GM18868 (cell line): Measurements from ENCODE around the gene UHRF1.
"Not testable (repeated sequence)": the region's sequence is repeated elsewhere in the genome, so short reads cannot be mapped to it uniquely, and the experiment has no call there.

Experiments used
- ATAC-seq: cut with Tn5 transposase; IDR thresholded peaks from one replicate; pipeline ENCODE4 v1.9.1; 2021; ENCODE audit warnings: mild to moderate bottlenecking, moderate library complexity; ENCODE audit not compliant: unreplicated experiment

The UHRF1 gene

DNA sequence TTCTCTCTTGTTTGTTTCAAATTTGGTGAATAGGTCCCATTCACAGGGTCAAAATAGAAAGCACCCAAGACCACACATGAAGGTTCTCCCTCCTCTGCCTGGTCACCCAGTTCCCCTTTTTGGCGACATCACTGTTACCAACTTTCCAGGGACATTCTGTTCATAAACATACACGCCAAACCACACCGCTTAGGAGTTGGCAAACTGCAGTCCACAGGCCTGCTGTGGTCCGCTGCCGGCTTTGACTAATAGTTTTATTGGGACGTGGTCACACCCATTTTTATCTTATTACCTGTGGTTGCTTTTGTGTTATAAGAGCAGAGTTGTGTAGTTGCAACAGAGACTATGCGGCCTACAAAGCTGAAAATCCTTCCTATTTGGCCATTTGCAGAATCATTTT lies 24.2 kb downstream of the UHRF1 start:
- no peak for ATAC-seq

DNA sequence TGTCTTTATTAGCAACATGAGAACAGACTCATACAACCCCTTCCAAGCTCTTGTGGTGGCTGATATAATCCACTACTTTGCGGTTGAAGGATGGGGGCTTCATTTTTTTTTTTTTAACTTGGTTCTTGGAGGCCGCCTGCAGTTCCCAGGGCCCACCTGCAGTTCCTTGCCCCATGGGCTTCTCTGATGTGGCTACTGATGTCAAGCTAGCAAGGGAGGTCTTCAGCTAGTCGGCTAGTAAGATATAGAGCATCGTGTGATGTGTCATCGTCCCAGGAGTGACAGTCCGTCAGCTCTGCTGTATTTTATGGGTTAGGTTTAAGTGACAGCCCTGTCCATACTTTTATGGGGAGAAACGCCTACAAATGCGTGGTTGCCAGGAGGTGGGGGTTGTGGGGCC lies 26.1 kb downstream of the UHRF1 start:
- no peak for ATAC-seq

DNA sequence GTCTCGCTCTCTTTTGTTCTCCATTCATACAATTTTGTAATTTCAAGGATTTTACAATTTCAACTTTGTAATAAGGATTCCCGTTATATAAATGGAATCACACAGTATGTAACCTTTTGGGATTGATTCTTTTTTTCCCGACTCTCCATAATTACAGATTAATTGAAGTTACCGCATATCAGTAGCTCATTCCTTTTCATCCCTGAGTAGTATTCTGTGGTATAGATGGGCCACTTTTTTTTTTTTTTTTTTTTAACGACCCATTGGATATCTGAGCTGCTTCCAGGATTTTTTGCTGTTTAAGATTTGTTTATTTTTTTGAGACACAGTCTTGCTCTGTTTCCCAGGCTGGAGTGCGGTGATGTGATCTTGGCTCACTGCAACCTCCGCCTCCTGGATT lies 27.8 kb downstream of the UHRF1 start:
- no peak for ATAC-seq

DNA sequence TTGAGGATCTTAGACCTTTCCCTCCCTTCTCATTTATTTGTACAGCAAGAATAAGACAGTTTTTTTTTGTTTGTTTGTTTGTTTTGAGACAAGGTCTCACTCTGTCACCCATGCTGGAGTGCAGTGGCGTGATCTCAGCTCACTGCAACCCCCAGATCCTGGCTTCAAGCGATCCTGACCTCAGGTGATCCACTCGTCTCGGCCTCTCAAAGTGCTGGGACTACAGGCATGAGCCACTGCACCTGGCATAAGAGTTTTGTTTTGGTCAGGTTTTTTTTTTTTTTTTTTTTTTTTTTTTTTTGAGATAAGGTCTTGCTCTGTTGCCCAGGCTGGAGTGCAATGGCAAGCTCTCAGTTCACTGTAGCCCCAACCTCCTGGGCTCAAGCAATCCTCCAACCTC lies 29.2 kb downstream of the UHRF1 start:
- not testable (repeated sequence) for ATAC-seq

DNA sequence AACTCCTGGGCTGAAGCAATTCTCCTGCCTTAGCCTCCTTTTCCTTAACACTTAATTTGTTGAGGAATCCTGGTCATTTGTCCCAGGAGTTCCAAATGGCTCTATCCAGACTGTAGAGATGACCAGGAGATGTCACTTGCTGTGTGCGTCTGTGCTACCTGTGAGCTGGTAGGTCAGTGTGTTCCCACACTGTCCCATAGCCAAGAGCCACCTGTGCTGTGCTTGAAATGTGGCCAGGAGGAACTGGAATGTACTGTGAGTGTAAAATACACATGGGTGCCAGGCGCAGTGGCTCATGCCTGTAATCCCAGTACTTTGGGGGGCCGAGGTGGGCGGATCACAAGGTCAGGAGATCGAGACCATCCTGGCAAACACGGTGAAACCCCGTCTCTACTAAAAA lies 30.2 kb downstream of the UHRF1 start:
- ATAC-seq = no peak

DNA sequence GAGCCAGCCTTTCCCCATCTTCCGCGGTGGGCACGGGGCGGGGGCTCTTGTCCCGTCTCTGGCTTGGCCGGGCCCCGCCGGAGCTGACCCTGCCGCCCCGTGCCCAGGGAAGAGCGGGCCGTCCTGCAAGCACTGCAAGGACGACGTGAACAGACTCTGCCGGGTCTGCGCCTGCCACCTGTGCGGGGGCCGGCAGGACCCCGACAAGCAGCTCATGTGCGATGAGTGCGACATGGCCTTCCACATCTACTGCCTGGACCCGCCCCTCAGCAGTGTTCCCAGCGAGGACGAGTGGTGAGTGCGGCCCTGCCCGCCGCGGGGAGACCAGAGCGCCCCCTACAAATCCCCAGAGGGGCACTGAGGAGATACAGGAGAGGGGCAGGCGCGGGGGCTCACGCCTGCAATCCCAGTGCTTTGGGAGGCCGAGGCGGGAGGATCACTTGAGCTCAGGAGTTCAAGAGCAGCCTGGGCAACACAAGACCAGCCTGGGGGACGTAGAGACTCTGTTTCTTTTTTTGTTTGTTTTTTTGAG lies 32.4 kb downstream of the UHRF1 start:
- not testable (repeated sequence) for ATAC-seq

DNA sequence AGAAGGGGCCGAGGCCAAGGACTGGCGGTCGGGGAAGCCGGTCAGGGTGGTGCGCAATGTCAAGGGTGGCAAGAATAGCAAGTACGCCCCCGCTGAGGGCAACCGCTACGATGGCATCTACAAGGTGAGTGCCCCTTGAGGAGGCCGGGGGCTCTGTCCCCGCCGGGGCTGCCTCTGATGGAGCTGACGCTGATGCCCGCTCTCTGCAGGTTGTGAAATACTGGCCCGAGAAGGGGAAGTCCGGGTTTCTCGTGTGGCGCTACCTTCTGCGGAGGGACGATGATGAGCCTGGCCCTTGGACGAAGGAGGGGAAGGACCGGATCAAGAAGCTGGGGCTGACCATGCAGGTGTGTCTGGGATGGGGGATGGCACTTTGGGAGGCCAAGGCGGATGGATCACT lies 41.3 kb downstream of the UHRF1 start:
- not testable (repeated sequence) for ATAC-seq

DNA sequence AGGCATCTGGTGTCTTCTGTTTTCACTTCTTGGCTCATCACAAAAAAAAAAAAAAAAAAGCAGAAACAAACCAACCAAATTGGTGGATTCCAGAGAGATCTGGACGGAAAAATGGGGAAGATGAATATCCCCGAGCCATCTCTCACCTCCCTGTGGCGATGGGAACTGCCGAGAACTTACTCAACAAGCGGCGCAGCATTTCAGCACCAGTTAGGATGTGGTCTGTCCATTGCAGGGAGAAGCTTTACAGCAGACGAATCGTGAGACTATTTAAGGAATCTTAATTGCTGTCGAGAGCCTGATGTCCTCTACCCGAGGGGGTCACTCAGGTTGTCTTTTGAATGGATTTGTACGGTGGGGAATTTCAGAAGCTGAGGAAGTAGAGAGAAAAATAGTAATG lies 42.4 kb downstream of the UHRF1 start:
- ATAC-seq = no peak

DNA sequence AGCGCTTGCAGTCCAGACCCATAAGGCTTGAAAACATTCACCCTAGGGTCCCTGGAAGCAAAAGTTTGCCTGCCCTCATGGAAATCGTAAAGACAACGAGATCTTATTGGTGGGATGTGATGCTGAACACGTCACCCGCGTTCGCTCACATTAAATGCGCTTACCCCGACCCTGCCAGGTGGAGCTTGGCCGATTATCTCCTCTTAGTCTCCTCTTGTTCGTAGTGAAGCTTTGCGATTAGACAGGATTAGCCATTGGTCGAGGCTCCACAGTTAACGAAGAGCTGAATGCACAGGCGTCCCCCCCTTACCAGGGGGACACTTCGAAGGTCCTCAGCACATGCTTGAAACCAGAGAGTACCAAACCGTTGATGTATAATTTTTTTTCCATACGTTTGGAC lies 43.6 kb downstream of the UHRF1 start:
- ATAC-seq = no peak

DNA sequence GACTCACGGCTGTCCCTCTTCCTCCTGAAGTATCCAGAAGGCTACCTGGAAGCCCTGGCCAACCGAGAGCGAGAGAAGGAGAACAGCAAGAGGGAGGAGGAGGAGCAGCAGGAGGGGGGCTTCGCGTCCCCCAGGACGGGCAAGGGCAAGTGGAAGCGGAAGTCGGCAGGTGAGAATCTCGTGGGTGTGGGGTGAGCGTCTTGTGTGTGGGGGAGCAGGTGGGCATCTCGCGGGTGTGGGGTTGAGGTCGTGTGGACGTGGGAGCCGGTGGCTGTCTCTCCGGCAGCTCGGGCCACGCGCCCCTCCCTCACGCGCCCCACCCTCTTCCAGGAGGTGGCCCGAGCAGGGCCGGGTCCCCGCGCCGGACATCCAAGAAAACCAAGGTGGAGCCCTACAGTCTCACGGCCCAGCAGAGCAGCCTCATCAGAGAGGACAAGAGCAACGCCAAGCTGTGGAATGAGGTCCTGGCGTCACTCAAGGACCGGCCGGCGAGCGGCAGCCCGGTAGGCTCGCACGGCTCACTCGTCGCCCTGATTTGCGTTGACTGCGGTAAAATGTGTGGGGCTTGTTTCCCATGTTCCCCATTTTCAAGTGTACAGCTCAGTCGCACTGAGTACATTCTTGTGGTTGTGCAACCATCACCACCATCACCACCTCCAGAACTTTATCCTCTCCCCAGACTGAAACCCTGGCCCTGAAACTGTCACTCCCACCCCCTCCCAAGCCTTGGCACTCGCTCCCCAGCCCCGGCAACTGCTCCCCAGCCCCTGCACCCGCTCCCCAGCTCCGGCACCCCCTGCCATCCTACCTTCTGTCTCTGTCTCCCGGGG lies 45.2 kb downstream of the UHRF1 start:
- not testable (repeated sequence) for ATAC-seq

DNA sequence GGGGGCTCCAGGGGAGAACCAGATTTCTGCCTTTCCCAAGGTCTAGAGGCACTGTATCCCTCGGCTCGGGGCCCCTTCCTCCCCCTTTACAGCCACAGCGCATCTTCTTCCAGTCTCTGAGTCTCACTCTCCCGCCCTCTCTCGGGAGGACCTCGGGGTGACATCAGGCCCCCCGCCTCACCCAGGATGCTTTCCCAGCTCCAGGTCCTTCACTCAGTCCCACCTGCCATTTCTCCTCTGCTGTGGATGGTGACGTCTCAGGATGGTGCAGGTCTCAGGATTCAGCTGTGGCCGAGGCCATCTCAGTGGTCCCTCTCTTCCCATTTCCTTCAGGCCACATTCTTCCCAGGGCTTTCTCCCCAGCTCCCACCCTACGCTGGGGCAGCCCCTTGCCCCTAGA lies 46.0 kb downstream of the UHRF1 start:
- no peak for ATAC-seq

DNA sequence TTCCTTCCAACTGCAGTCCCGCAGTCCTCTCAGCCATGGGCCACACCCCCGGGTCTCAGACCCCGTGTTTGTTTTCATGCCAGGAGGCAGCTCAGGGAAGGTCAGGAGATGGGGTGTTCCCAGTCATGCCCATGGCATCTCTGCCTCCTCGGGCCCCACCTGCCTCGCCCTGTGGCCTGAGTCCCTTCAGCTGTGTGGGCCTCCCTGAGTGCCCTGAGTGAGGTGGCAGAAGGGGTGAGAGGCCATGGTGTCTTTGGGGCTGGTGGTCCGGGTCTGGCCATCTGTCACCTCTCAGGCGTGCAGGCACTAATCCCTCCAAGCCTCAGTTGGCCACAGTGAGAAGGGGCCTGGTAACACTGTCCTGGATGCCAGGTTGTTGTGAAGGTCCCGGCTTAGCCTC lies 48.7 kb downstream of the UHRF1 start:
- ATAC-seq = no peak

DNA sequence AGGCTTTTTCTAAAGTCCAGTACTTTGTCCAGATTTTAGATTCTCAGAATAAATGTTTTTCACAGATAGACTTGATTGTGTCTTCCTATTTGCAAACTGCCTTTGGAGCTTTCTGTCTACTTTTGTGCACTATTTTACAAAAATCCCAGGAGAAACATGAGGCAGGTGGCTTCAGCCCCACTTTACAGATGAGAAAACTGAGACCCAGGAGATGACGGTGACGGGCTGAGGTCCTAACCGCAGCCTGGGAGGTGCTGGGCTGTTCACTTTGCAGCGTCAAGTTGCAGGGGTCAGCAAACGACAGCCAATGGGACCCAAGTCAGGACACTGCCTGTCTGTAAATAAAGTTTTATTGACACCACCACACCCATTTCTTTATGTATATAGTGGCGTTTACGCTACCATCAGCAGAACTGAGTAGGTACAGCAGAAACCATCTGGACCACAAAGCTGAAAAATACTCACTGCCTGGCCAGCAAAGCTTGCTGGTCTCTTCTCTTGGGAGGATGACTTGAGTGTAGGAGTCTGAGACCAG lies 52.9 kb downstream of the UHRF1 start:
- no peak for ATAC-seq

DNA sequence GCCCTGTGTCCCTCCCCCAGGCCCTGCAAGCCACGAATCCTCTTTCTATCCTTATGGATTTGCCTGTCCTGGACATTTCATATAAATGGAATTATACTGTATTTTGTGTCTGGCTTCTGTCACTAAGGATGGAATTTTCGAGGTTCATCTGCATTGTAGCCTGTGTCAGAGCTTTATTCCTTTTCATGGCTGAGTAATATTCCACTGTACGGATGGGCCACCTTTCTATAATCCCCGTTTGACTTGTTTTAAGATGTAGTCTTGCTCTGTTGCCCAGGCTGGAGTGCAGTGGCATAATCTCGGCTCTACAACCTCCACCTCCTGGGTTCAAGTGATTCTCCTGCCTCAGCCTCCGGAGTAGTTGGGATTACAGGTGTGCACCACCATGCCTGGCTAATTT lies 55.8 kb downstream of the UHRF1 start:
- ATAC-seq = no peak

DNA sequence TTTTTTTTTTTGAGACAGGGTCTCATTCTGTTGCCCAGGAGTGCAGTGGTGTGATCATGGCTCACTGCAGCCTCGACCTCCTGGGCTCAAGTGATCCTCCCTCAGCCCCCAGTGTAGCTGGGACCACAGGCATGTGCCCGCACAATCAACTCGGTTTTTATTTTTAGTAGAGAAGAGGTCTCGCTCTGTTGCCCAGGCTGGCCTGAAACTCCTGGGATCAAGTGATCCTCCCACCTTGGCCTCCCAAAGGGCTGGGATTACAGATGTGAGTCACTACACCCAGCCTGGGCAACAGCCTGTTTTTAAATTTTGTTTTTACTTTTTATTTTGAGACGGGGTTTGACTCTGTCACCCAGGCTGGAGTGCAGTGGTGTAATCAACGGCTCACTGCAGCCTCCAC lies 57.3 kb downstream of the UHRF1 start:
- no peak for ATAC-seq

DNA sequence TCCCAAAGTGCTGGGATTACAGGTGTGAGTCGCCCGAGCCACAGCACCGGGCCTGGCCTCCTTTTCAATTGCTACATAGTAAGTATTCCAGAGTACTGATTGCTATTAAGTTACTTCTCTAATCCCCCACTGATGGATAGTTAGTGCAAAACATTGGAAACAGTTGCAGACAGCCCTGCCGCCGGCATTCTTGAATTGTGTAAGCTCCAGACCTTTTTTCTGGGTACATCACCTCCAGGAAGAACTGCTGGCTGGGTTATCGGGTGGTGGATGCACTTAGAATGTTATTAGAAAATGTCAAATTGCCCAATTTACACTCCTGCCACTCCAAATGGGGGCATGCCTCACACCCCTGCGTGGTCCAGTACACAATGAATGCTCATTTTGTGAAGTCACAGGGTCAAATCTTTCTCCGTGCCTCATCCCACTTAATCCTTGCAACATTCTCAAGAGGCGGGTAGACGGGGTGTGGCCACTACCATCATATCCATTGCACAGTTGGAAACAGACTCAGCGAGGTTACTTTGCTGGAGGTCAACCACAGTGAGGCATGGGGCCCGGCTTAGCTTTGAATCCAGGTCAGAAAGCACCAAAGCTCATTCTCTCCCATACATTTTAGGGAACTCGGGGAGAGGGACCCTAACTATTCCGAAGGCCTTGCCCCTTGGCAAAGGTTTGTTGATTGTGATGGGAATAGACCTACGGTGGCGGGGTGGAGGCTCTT lies 58.6 kb downstream of the UHRF1 start:
- no peak for ATAC-seq

DNA sequence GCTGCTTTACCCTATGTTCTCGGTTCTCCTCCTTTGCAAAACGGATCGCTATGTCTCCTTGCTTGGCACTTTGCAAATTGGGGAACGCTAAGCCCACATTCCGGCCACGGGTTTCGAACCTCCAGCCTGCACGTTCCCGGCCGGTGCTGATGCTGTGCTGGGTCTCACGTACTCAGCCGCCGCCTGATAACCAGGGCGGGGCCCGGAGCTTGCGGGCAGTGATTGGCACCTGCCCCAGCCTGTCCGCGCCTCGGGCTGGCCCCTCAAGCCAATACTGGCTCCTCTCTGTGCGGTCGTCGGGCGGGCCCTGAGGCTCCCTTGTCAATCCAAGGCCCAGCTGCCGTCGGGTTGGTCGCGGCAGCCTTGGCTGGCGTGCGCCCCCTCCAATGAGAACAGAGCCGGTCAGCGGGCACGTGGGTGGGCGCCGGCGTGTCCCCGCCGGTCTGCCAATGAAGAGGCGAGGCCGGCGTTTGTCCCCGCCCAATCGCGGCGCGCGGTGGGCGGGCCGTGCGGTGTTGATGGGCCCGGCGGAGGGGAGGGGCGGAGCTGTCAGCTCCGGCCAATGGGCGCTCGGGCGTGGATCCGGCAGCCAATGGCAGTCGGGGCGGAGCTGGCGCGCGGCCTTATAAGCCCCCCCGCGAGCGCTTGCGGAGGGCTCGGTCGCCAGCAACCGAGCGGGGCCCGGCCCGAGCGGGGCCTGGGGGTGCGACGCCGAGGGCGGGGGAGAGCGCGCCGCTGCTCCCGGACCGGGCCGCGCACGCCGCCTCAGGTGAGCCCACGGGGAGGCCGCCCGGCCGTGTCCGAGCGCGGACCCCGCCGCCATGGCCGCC lies 59.4 kb downstream of the UHRF1 start, which contains the start of gene KDM4B:
Gene KDM4B (plus strand): TSS at position 652 of the 830 bp plus-strand sequence. CDS start 63,778 bp downstream, outside the sequence.
- peak; percentile 88 for ATAC-seq

DNA sequence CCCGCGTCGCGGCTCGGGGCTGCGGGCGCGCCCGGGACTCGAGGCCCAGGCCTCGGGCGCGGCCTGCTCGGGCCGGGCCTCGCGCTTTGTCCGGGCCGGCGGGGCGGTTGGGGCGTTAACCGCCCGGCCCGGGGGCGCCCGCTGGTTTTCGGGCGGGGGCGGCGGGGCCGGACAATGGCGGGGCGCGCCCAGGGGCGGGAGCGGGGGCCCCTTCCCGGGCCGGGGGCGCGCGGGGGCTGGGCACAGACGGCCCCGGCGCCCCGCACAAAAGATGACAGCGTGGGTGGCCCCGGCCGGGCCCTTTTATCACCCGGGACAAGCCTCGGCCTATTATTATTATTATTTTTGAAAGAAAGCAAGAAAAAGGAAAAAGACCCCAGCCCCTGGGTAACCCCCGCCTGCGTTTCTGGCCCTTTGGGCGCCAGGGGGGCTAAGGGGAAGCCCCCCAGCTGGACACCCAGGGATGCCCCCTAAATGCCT lies 60.0 kb downstream of the UHRF1 start:
- ATAC-seq = no peak

DNA sequence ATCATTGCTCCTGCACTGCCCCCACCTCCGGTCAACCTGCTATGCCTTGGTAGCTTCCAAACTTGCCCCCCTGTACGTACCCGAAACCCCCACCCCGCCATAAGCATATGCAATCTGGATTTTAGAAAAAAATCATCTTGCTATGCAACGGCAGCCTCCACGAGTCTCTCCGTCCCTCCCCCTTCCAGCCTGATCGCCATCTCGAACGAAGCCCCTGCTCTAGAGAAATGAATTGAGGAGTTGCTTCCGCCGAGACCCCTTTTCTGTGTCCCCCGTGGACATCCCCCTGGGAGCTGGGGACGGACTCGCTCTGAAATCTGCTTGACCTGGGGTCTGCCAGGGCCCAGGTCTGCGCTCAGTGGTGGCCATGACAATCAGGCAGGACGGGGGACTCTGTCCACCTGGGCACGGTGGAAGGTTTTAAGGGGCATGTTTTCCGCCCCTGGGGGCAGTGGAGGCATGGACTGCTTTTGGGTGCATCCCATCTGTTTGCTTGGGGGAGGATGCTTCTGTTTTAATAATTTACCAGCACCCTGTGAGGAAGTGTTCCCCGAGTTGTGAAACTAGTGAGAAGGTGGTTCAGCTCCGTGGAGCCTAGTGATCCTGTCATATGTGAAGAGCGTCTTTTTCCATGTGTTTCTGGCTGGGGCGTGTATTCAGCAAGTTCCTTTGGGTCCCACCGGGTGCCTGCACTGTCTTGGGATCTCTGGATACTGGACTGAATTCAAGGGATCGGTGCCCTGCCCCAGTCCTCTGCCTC lies 60.7 kb downstream of the UHRF1 start:
- no peak for ATAC-seq
